GM19023 (cell line): ENCODE data around the gene EEPD1.

Experiments
- ATAC-seq: cut with Tn5 transposase; IDR thresholded peaks from one replicate; pipeline ENCODE4 v1.9.1; 2021; ENCODE audit warnings: mild to moderate bottlenecking, moderate library complexity; ENCODE audit not compliant: unreplicated experiment

The EEPD1 gene

DNA sequence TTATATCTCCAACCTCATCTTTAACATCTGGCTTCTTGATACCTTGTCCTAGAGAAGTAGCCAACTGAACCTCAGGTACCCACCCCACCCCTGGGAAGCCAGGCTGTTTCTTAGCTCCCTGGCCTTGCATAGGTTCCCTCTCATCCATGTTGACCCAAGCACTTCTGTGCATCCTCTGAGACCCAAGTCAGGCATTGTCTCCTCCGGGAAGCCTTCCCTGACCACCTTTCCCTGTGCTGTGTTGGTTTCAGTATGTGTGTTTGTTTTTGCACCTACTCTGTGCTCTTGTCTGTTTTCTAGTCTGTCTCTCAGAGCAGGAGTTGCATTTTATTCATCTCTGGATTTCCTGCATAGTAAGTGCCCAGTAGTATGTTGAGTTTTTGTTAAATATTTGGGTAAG, 143.2 kb downstream of the EEPD1 start:
- no peak for ATAC-seq

GRCh38 chr7:36297364-36298009, 144.4 kb downstream of the EEPD1 start:
- no peak for ATAC-seq

DNA sequence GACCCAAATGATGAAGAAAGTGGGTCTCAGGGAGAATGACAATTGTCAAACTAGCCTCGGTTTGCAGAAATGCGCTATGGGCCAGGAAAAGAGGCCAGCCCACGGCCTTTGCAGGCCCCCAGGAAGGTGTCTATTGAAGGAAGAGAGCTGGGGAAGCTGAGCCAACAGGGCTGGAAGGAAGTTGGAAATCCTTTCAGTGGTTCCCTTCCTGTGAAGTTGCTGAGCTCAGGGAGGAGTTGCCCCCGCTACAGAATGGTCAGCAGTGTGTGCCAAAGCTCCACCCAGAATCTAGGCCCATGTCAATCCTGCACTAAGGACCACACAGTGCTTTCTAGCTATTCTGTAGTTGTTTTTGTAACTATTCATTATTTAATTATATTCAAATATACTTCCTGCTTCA, 145.1 kb downstream of the EEPD1 start:
- ATAC-seq: no peak

DNA sequence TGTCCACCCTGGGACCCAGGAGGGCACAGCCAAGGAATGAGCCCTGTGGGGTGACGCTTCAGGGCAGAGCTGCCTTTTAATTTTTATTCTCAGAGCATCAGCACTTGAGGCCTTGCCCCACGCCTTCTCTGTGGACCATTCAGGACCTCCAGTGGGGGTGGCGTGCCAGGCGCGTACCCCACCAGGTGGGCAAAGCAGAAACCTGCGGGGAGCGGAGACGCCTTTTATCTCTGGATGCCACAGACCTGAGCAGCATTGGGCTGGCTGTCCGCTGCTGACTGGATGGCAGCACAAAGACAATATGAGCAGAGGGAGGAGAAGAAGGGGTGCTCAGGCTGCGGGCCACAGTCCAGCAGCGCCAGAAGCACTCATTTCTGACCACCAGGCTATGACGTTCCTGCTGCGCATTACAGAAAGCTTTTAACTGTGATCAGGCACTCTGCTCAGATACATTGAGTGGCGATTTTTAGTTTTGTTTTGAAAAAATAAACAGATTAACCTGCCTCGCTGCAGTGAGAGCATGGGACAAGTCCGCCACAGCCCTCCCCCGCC, 146.2 kb downstream of the EEPD1 start:
- no peak for ATAC-seq

GRCh38 chr7:36299823-36300341, 146.8 kb downstream of the EEPD1 start:
- ATAC-seq: no peak

DNA sequence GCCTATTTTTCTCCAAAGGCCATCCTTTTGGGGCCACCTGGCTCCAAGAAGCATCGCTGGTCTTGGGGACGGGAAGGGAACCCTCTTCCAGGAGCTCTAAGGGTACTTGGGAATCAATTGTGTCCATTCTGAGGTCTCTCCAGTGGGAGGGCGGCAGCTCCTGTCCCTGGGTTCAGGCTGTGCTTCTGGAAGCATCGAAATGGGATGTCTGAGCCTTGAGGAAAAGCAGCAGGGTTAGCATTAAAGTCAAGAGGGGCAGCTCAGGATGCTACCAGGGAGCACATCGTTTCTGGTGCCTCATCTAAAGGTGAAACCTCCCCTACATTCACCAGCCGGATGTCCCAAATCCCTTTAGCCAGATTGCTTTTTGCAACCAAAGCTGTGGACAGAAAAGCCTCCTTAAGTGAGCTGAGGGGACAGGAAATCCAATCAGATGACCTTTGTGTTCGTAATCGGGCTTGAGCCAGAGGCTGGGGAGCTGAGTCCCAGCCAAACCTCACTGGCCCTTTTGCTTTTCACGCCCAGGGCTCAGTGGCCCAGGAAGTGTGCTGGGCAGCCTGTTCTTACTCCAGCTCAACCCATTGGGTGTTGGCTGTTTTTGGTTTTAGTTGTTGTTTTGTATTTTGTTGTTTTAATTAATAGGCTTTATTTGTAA, 147.8 kb downstream of the EEPD1 start:
- ATAC-seq: no peak

DNA sequence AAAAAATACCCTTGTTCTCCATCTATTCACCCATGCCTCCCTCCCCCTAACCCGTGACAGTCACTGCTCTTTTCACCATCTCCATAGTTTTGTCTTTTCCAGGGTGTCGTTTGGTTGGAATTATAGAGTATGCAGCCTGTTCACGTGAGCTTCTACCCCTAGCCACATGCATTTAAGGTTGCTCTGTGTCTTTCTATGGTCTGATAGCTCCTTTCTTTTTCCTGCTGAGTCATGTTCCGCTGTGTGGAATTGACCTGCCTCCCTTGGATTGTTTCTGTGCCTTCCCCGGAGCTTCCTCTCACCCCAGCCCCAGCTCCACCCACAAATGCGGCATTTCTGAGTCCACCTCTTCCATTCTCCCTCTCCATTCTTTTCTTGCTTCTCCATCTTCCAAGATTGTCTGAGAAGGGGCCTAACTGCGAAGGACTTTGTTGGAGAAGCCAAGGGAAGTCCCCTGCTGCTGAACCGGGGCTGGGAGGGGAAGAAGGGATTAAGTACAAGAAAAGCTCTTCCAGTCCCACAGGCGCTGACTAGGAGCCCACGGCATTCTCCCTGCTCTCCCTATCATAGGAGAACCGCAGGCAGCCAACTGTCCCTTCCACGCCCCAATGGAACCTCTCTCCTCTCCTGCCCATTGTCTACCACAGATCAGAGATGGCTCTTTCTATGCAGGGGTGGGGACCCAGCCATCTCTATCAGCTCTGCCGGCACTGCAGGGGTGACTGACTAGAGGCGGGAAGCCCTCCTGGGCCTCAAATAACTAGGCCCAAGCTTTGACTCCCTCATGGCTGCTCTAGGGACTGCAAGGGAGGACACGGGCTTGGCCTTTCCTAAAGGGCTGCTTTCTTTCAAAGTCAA, 149.1 kb downstream of the EEPD1 start:
- ATAC-seq: no peak

- ATAC-seq: no peak
Measured at GRCh38 chr7:36303202-36304098, 150.4 kb downstream of the EEPD1 start.

- no peak for ATAC-seq
Measured at GRCh38 chr7:36304099-36304425, 151.0 kb downstream of the EEPD1 start.

GRCh38 chr7:36305226-36305625, 152.2 kb downstream of the EEPD1 start:
- ATAC-seq: no peak

DNA sequence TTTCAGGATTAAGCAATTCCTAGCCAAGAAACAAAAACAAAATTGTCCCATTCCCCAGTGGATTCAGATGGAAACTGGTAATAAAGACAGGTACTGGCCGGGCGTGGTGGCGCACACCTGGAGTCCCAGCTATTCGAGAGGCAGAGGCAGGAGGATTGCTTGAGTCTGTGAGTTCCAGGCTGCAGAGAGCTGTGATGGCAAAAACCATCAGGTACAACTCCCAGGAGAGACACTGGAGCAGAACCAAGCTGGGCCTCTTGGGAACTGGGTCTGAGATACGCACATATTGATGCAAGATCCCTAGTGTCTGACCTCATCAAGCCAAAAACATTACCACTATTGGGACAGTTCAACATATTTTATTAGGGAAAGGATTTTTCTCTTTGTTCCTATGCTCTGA, 152.6 kb downstream of the EEPD1 start:
- no peak for ATAC-seq

DNA sequence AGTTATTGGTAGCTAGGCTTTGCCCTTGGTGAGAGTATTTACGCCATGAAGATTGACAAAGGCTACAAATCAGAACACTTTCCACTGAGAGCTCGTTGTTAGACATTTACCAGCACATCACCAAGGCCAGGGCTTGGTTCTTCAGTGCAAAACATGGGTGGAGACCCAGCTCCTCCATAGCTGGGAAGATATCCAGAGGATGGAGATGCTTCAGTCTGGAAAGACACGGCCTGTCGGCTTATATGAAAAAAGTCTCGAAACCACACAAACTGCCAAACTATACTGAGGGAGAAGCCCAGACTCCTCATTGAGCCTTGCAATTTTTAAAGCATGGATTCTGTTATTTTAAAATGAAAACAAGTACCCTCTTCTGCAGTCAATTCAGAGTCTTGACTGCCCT, 153.2 kb downstream of the EEPD1 start:
- no peak for ATAC-seq

GRCh38 chr7:36306722-36307121, 153.7 kb downstream of the EEPD1 start:
- no peak for ATAC-seq

DNA sequence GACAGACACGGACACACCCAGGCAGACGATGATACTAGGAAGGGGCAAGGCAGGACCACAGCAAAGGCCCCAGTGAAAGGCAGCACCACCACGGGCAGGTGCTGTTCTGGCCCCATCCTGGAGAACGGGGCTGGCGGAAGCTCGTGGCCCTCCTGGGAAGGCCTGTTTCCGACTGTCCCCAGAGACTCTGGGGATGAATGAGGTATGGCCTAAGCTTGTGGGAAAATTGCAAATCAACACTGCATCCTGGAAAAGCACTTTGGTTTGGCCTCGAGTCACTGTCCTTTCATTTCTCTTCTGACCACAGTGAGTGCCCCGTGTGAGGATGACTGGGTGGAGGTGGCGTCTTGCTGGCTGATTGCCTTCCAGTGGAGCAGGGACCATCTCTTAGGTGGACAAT, 155.0 kb downstream of the EEPD1 start:
- ATAC-seq: no peak

GRCh38 chr7:36309301-36309700, 156.2 kb downstream of the EEPD1 start:
- ATAC-seq: no peak

DNA sequence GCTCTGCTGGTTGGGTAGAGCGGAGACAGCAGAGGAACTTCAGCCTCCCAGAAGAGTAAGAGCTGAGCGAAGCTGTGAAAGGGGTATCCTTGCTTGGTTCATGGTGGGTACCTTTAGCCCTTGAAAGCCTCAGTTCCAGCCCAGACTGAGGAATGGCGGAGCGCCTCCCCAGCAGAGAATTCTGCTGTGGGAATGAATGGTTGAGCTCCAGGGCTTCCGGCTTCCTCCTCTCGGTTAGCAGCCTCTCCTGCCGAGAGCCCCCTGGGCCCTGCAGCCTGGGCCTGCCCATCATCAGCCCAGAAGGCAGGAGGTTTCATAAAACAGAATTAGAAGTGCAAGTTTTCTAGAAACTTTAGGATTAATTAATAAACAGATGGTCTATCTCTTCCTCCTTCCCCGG, 156.7 kb downstream of the EEPD1 start:
- ATAC-seq: no peak

- ATAC-seq: no peak
Measured at GRCh38 chr7:36310897-36311296, 157.8 kb downstream of the EEPD1 start.

GRCh38 chr7:36311539-36311938, 158.5 kb downstream of the EEPD1 start:
- no peak for ATAC-seq

- ATAC-seq: no peak
Measured at GRCh38 chr7:36312064-36312914, 159.2 kb downstream of the EEPD1 start.

DNA sequence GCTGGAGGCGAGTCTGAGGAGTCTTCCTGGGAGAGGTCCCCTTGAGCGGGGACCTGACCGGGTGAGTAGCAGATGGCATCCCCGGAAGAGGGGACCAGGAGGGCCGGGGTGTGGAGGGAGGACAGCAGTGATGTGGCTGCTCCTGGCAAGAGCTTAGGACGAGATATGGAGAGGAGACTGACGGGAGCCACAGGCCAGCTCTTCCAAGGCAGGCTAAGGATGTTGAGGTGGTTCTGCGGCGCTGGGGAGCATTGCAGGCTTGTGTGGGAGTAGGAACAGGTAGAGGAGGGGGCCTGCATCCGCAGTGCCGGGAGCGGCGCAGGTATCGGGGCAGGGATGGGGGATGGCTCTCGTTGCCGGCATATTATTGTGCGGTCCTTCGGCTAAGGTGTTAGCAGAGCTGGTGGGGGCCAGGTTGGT, 159.9 kb downstream of the EEPD1 start:
- ATAC-seq: no peak
